ENCODE data around the gene UBE2Q2.

GRCh38 chr15:75943246-75943645 lies 100.0 kb downstream of the UBE2Q2 start:
- TF ChIP-seq CTCF (optimal IDR thresholded peaks at IDR 0.05 in 1 of 3, IDR thresholded peaks at IDR 0.05 in 1 of 3, conservative IDR thresholded peaks at IDR 0.05 in 1 of 3; ENCODE audit: extremely low read depth in 1 of 3, insufficient read depth in 2 of 3, low read length in 3 of 3) (no peak), EZH2 (IDR thresholded peaks at IDR 0.05; ENCODE audit: low read length) (no peak)

All from keratinocyte (primary cell).